OCI-LY7 (cell line): Measurements from ENCODE around the gene PLCG1.

Source experiments
- CTCF ChIP-seq: fragments of 200-600 bp; sonication (generic); conservative IDR thresholded peaks from 2 replicates; pipeline ENCODE4 v1.5.1; 2014; ENCODE audit warnings: mild to moderate bottlenecking, antibody characterized with exemption, low read length, moderate library complexity, mixed read lengths
- EZH2phosphoT487 ChIP-seq: fragments of 200-600 bp; sonication (generic); IDR thresholded peaks from 2 replicates; pipeline ENCODE4 v1.6.1; 2018; ENCODE audit warnings: low read depth, borderline replicate concordance, mild to moderate bottlenecking, mixed run types, antibody characterized with exemption, low read length, moderate library complexity, mixed read lengths

GRCh38 chr20:41177636-41178035, 40.3 kb downstream of the PLCG1 start:
- TF ChIP-seq CTCF (no peak), EZH2phosphoT487 (no peak)
